GM18508 (cell line): ENCODE results near the gene FXYD6.
"Not testable (repeated sequence)": the region's sequence is repeated elsewhere in the genome, so short reads cannot be mapped to it uniquely, and the experiment has no call there.

Experiments used
- ATAC-seq: cut with Tn5 transposase; IDR thresholded peaks from one replicate; pipeline ENCODE4 v1.9.1; 2021; ENCODE audit warnings: moderate number of reproducible peaks; ENCODE audit not compliant: insufficient read depth, unreplicated experiment

The FXYD6 gene

GRCh38 chr11:117871784-117872183, 4.7 kb downstream of the FXYD6 start:
- no peak for ATAC-seq

- no peak for ATAC-seq
Observed at GRCh38 chr11:117871160-117871559, 5.3 kb downstream of the FXYD6 start.

GRCh38 chr11:117870103-117870952, 6.1 kb downstream of the FXYD6 start:
- no peak for ATAC-seq

- no peak for ATAC-seq
Observed at GRCh38 chr11:117869604-117870003, 6.9 kb downstream of the FXYD6 start.

- ATAC-seq = no peak
Observed at GRCh38 chr11:117868815-117869561, 7.5 kb downstream of the FXYD6 start.

GRCh38 chr11:117868088-117868487, 8.4 kb downstream of the FXYD6 start:
- no peak for ATAC-seq

GRCh38 chr11:117866526-117866925, 9.9 kb downstream of the FXYD6 start:
- ATAC-seq = no peak

GRCh38 chr11:117865546-117865945, 10.9 kb downstream of the FXYD6 start:
- not testable (repeated sequence) for ATAC-seq

GRCh38 chr11:117863383-117863782, 13.1 kb downstream of the FXYD6 start:
- no peak for ATAC-seq

GRCh38 chr11:117862753-117863152, 13.7 kb downstream of the FXYD6 start:
- no peak for ATAC-seq

- no peak for ATAC-seq
Observed at GRCh38 chr11:117862019-117862725, 14.3 kb downstream of the FXYD6 start.

- no peak for ATAC-seq
Observed at GRCh38 chr11:117861151-117862018, 15.1 kb downstream of the FXYD6 start.

- ATAC-seq = no peak
Observed at GRCh38 chr11:117860139-117860538, 16.3 kb downstream of the FXYD6 start.

- no peak for ATAC-seq
Observed at GRCh38 chr11:117859488-117860112, 16.9 kb downstream of the FXYD6 start.

GRCh38 chr11:117859061-117859460, 17.4 kb downstream of the FXYD6 start:
- ATAC-seq = no peak

GRCh38 chr11:117857734-117858414, 18.6 kb downstream of the FXYD6 start:
- ATAC-seq = no peak

- no peak for ATAC-seq
Observed at GRCh38 chr11:117855912-117856651, 20.4 kb downstream of the FXYD6 start.

GRCh38 chr11:117855186-117855845, 21.1 kb downstream of the FXYD6 start:
- no peak for ATAC-seq
